A673 (cell line): ENCODE measurements around the gene CFAP410.

ENCODE experiments used
- CTCF ChIP-seq: fragments of 300-800, 200-600 bp; sonication (generic); conservative IDR thresholded peaks from 2 replicates; pipeline ENCODE4 v1.5.1; 2017; ENCODE audit warnings: low read depth, mild to moderate bottlenecking, antibody characterized with exemption, low read length, moderate library complexity, mixed read lengths
- EZH2 ChIP-seq: fragments of 200-600 bp; sonication (generic); IDR thresholded peaks from 2 replicates; pipeline ENCODE4 v1.6.1; 2017; ENCODE audit warnings: borderline replicate concordance, low read depth, mild to moderate bottlenecking, mixed read lengths, antibody characterized with exemption, low read length; ENCODE audit not compliant: poor library complexity, severe bottlenecking

GRCh38 chr21:44329086-44329889 lies 9.9 kb downstream of the CFAP410 start:
- TF ChIP-seq EZH2 (no peak), CTCF (no peak)
